Measurements from ENCODE around the gene CITED2. TPM values are rescaled to one million over a fixed set of nuclear protein-coding genes. Genes with fewer than 3 reads are reported as not detected.
A peak's percentile ranks its signal among the peaks of the same experiment; 100 is the strongest.

CITED2 gene
- total RNA-seq, 1 experiment from 2014 or later, result 44.9 TPM

GRCh38 chr6:139375226-139376016 is 973 bp upstream of the CITED2 start:
- H3K36me3 ChIP-seq (replicated peaks; ENCODE audit: control insufficient read depth, insufficient read depth, low read length), result no peaks in the 10 kb centered on the region; the same call in 1 of the 2 replicates
- peak; percentile 85 for DNase-seq
- no peaks in the 10 kb centered on the region for H3K27me3 ChIP-seq (ENCODE audit: control insufficient read depth, insufficient read depth, low read length)
- H3K4me3 ChIP-seq (ENCODE audit: insufficient read depth, low read depth, low read length), result peak overlapping the region; percentile 90

- H3K27me3 ChIP-seq (ENCODE audit: control insufficient read depth, insufficient read depth, low read length), result no peaks in the 10 kb centered on the region
- no peaks in the 10 kb centered on the region; the same call in 1 of the 2 replicates for H3K36me3 ChIP-seq (replicated peaks; ENCODE audit: control insufficient read depth, insufficient read depth, low read length)
- peak; percentile 57 for DNase-seq
- H3K4me3 ChIP-seq (ENCODE audit: insufficient read depth, low read depth, low read length), result peak overlapping the region; percentile 90
Measured at GRCh38 chr6:139373928-139374356, 506 bp downstream of the CITED2 start.

DNA sequence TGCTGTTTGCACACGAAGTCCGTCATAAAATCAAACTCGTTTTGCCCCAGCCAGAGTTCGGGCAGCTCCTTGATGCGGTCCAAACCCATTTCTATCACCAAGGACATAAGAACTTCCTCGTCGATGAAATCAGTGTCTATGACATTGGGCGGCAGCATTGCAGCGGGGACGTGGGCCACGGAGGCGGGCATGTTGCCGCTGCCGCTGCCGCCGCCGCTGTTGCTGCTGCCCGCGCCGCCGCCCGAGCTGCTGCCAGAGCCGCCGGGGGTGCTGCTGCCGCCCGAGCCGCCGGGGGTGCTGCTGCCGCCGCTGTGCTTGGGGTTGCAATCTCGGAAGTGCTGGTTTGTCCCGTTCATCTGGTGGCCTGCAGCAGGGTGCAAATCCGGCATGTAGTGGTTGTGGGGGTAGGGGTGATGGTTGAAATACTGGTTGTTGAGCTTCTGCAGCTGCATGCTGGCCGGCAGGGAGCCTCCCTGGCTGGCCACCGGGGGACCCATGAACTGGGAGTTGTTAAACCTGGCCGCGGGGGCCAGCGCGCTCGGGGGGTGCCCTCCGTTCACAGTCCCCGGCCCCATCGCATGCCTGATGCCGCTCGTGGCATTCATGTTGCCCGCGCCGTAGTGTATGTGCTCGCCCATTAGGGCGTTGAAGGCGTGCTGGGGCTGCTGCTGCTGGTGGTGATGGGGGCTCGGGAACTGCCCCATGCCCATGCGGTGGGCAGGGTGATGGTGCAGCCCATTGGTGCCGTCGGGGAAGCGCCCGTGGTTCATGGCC is 1.1 kb downstream of the CITED2 start:
- H3K36me3 ChIP-seq (replicated peaks; ENCODE audit: control insufficient read depth, insufficient read depth, low read length), result no peaks in the 10 kb centered on the region; the same call in 1 of the 2 replicates
- DNase-seq, result peak; percentile 52

DNA sequence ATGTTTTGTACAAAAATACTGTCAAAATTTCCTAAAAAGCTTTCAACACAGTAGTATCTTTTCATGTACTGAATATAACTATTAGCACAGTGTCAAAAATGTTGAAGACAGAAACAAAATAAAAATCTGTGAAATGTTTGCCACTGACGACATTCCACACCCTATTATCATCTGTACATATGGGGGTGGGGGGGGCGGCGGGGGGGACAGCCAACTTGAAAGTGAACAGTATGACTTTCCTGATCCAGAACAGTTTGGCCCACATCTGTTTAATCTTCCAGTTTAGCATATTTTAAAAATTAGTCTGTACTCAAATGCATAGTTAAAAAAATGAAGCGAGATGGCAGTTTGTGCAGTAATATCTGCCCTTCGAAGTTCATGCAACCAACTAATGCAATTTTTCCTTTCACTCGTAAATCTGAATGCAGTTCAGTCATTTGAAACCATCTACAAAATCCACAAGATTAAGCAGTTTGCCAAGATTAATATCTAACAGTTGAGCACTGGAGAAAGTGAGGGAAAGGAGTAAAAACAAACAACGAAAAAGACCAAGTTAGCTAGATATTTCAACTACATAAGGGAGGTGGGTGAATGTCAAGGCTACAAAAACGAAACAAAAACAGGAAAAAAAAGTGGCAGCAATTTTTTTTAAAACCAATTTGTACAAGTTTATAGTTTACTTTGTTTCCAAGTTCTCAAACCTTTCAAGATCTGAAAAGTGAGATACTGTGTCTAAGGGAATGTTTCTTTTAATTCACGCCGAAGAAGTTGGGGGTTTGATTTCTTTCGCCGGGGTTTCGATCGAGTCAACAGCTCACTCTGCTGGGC is 1.9 kb downstream of the CITED2 start:
- no peak for DNase-seq
- Histone ChIP-seq H3K36me3 (replicated peaks; ENCODE audit: control insufficient read depth, insufficient read depth, low read length) (no peaks in the 10 kb centered on the region; the same call in 1 of the 2 replicates), H3K4me3 (ENCODE audit: insufficient read depth, low read depth, low read length) (peak overlapping the region; percentile 90), H3K27me3 (ENCODE audit: control insufficient read depth, insufficient read depth, low read length) (no peaks in the 10 kb centered on the region)

More for the DNA sequence above, 1.1 kb downstream of the CITED2 start:
- peak overlapping the region; percentile 90 for H3K4me3 ChIP-seq (ENCODE audit: insufficient read depth, low read depth, low read length)
- no peaks in the 10 kb centered on the region for H3K27me3 ChIP-seq (ENCODE audit: control insufficient read depth, insufficient read depth, low read length)

DNA sequence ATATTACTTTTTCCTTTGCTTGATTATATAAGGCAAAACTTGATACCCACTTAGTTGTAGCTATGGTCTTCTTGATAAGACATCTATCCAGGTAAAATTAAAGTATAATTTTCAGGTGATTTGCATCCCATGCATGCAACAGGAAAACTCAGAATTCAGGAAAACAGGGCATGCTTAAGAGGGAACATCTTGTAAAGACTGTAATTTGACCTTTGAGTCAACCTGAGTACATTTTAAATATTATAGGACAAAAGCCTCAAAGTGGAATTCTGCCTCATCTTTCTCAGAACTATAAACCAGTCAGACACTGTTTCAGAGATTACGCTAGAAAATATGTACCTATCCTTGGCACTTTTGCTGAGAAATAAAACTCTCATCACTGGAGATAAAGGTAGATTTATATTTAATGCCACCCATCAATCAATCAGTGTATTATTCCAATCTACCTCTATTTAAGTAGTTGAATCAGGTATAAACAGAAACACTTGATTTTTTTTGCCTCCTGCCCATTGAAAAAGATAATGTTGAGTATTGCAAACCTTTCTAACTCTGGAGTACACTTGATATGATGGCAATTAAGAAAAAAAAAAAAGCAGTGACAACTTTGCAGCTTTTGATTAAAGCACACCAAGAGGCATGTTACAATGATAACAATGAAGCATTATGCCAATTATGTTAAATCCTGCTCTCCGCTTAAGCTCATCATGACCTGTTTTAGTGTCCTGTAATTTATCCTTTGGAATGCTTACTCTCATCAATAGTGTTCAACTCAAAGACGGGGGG is 2.8 kb downstream of the CITED2 start:
- DNase-seq, result no peak
- Histone ChIP-seq H3K27me3 (ENCODE audit: control insufficient read depth, insufficient read depth, low read length) (no peaks in the 10 kb centered on the region), H3K4me3 (ENCODE audit: insufficient read depth, low read depth, low read length) (peak overlapping the region; percentile 18; the same call in 1 of the 2 replicates), H3K36me3 (replicated peaks; ENCODE audit: control insufficient read depth, insufficient read depth, low read length) (no peaks in the 10 kb centered on the region; the same call in 1 of the 2 replicates)

DNA sequence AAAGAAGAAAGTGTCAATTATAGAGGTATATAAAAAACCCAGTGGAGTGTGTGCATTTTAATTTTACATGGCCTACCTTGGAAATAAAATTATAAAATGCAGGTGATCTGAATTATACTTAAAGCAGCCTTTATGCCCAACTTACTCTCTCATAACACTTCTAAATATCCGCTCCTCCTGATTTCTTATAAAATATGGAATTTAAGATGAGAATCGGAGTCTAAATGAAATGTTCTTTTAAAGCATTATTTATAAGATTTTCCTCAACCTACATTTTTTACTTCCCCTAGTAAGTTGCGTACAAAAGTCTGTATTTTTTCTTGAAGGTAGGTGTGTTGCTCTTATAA is 3.5 kb downstream of the CITED2 start:
- H3K4me3 ChIP-seq (ENCODE audit: insufficient read depth, low read depth, low read length), result no peak overlapping the region
- no peak for DNase-seq
- no peaks in the 10 kb centered on the region; the same call in 1 of the 2 replicates for H3K36me3 ChIP-seq (replicated peaks; ENCODE audit: control insufficient read depth, insufficient read depth, low read length)
- no peaks in the 10 kb centered on the region for H3K27me3 ChIP-seq (ENCODE audit: control insufficient read depth, insufficient read depth, low read length)

DNA sequence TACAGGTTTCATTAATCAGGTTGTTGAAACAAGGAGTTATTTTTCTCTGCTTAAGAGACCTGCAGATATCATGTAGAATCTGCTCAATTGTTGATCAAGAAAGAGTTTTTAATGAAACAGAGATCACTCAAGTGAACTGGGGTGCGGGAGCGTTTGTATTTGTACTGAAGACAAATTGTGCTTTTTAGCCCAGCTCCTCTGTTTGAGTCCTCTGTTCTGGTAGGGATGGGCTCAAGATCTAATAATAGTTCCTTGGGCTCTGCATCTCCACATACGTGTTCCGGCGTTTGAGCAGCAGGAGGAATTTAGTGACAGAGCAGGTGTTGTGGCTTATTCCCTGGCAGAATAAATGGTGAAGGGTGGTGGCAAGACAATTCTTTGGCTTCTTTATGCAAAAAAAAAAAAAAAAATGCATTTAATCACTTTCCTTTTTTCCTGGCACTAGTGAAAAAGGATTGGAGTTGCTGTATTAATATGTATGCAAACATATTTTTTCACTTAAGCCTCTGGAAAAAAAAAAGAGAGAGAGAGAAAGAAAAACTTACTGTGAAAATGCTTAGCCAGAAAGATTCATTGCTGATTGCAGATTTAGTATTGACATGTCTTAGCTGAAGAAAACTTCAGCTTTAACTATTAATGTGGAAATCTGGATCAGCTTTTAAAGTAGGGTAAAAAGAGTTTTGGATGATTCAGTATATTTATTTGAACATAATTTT is 4.0 kb downstream of the CITED2 start:
- no peaks in the 10 kb centered on the region; the same call in 1 of the 2 replicates for H3K36me3 ChIP-seq (replicated peaks; ENCODE audit: control insufficient read depth, insufficient read depth, low read length)

DNA sequence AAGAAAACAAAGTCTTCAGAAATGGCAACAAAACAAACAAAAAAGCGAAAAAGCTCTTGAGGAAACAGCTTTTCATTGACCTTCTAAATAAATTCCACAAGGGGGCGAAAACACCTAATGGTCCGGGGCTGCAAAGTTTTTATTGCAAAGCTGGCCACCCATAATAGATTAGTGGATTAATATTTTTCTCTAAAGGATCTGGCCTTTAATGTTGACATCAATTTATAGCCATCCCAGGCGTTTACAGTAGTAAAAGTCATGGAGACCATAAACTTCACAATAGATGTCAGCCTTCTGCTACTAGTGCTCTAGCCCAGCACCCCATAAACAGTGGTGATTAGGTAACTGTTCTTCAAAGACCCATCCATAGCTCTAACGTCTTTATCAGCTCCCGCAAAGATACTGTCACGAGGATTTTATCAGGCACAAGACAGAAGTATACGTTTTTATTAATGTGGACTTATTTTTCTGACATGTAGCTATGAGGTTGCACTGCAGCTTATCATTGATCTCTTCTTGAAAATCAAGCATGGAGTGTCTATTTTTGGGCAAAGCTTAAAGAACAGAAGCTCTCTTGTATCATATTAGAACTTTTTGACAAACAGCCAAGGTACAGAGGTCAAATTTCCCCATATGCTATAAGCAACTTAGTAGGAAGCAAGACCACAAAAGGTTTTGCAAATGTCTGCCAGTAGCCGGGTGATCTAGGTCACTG is 4.7 kb downstream of the CITED2 start:
- H3K27me3 ChIP-seq (ENCODE audit: control insufficient read depth, insufficient read depth, low read length), result no peaks in the 10 kb centered on the region
- H3K4me3 ChIP-seq (ENCODE audit: insufficient read depth, low read depth, low read length), result no peak overlapping the region
- DNase-seq, result no peak
- H3K36me3 ChIP-seq (replicated peaks; ENCODE audit: control insufficient read depth, insufficient read depth, low read length), result no peaks in the 10 kb centered on the region; the same call in 1 of the 2 replicates

More for the DNA sequence above, 4.0 kb downstream of the CITED2 start:
- Histone ChIP-seq H3K27me3 (ENCODE audit: control insufficient read depth, insufficient read depth, low read length) (no peaks in the 10 kb centered on the region), H3K4me3 (ENCODE audit: insufficient read depth, low read depth, low read length) (no peak overlapping the region)
- no peak for DNase-seq

DNA sequence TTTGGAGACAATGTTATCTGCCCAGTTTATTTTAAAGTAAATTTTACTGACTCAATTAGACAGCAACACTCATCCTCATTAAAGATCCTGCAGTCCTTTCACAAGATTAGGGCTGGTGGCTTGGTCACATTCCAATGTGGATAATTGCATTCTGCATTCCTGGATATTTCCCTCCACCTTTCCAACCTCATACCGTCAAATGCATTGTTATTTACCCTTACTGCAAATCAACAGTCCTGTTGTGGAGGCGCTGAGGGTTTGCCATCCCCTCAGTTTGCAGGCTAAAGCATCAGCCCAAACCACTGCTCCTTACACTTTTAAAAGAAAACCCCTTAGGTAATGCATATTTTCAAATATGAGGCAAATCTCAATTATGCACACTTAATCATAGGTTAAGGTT is 5.4 kb downstream of the CITED2 start:
- no peaks in the 10 kb centered on the region; the same call in 1 of the 2 replicates for H3K36me3 ChIP-seq (replicated peaks; ENCODE audit: control insufficient read depth, insufficient read depth, low read length)
- peak; percentile 20 for DNase-seq
- H3K4me3 ChIP-seq (ENCODE audit: insufficient read depth, low read depth, low read length), result no peak overlapping the region
- no peaks in the 10 kb centered on the region for H3K27me3 ChIP-seq (ENCODE audit: control insufficient read depth, insufficient read depth, low read length)

DNA sequence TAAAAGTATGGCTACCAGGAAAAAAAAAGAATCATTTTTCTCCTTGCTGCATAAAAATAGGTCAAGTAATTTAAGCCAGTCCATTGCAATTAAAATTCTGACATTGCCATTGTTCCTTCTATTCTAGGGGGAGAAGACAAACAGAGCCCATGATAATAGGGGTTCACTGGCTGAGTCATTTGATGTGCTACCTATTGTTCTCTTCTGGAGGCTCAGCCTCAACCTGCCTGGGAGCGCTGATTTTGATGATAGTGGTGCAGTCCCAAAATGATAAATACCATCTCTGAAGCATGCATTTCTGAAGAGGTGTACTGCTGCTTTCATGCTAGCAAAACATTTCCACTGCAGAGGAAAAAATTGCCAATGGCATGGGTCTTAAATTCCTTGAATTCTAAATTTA is 5.8 kb downstream of the CITED2 start:
- Histone ChIP-seq H3K27me3 (ENCODE audit: control insufficient read depth, insufficient read depth, low read length) (no peaks in the 10 kb centered on the region), H3K36me3 (replicated peaks; ENCODE audit: control insufficient read depth, insufficient read depth, low read length) (no peaks in the 10 kb centered on the region; the same call in 1 of the 2 replicates), H3K4me3 (ENCODE audit: insufficient read depth, low read depth, low read length) (no peak overlapping the region)
- DNase-seq, result peak; percentile 49

DNA sequence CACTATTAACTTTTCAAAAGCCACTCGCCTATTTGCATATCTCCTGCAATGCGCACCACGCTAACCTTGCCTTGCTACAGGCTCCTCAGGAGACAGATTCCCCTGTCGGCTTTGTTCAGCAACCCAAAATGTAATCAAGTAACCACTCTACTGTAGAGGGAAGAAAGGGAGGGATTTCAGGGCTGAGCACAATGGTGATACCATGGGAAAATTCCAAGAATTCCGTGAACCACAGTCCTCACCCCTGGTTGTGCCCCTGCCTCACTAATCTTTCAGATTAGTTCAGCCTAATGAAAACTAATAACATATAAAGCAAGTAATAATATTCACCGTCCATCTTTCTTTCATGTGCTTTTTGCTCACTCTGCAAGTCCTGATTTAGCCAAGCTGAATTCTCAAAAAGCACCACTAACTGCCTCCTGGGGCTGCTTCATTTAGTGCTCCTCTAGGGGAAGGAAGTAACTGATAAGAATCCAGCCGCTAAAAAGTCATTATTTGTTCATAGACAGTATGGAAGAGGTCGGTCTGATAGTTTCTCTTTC is 6.6 kb downstream of the CITED2 start:
- no peak overlapping the region for H3K4me3 ChIP-seq (ENCODE audit: insufficient read depth, low read depth, low read length)
- DNase-seq, result peak; percentile 70
- no peaks in the 10 kb centered on the region for H3K36me3 ChIP-seq (replicated peaks; ENCODE audit: control insufficient read depth, insufficient read depth, low read length)
- H3K27me3 ChIP-seq (ENCODE audit: control insufficient read depth, insufficient read depth, low read length), result no peaks in the 10 kb centered on the region

GRCh38 chr6:139364982-139365379 is 9.5 kb downstream of the CITED2 start:
- DNase-seq, result no peak
- no peaks in the 10 kb centered on the region for H3K27me3 ChIP-seq (ENCODE audit: control insufficient read depth, insufficient read depth, low read length)
- H3K4me3 ChIP-seq (ENCODE audit: insufficient read depth, low read depth, low read length), result no peak overlapping the region
- no peaks in the 10 kb centered on the region for H3K36me3 ChIP-seq (replicated peaks; ENCODE audit: control insufficient read depth, insufficient read depth, low read length)
